H1 (cell line): ENCODE measurements around the gene TAS2R19. TPM values are rescaled to one million over a fixed set of nuclear protein-coding genes. Genes with fewer than 3 reads are reported as not detected.
"Not testable (repeated sequence)": the region's sequence is repeated elsewhere in the genome, so short reads cannot be mapped to it uniquely, and the experiment has no call there.

Source experiments
- CTCF ChIA-PET: fragments of 300-600 bp; sonication (Branson Sonifier 250); formaldehyde crosslinking; loops from one replicate; lab custom pipeline; 2021; ENCODE audit not compliant: partially characterized antibody; lab: Charles Lee
- POLR2A ChIA-PET: fragments of 300-600 bp; sonication (Branson Sonifier 250); formaldehyde crosslinking; loops from one replicate; lab custom pipeline; 2021; ENCODE audit warnings: inconsistent platforms; ENCODE audit not compliant: partially characterized antibody; lab: Charles Lee
- DNase-seq, 2 experiments: peaks; one replicate each; pipeline versions ENCODE4 v3.0.0 to v3.0.0-alpha.2; 2010 to 2022; ENCODE audit warnings: low spot score in 2 of 2, low read depth in 1 of 2, mixed read lengths in 1 of 2
- FAIRE-seq: peaks from 2 replicates; lab custom pipeline; 2011; peaks lifted over from hg19 to GRCh38; lab: Jason Lieb, UNC
- H2AFZ ChIP-seq: 2 replicates; pipeline ENCODE4 v1.8.1; 2012; ENCODE audit warnings: low read length, inconsistent platforms
- H2AK5ac ChIP-seq: 2 replicates; pipeline ENCODE4 v1.6.1; 2013; ENCODE audit warnings: low read depth, low read length
- H2BK120ac ChIP-seq: replicated peaks from 2 replicates; pipeline ENCODE3; 2013; ENCODE audit warnings: low read depth, low read length, inconsistent platforms
- H2BK12ac ChIP-seq: 2 replicates; pipeline ENCODE4 v1.6.1; 2013; ENCODE audit warnings: low read depth, low read length
- H2BK15ac ChIP-seq: 2 replicates; pipeline ENCODE4 v1.6.1; 2013; ENCODE audit warnings: low read length
- H2BK20ac ChIP-seq: 2 replicates; pipeline ENCODE4 v1.6.1; 2013; ENCODE audit warnings: low read length
- H2BK5ac ChIP-seq: 2 replicates; pipeline ENCODE4 v1.6.1; 2013; ENCODE audit warnings: low read depth, low read length
- H3K14ac ChIP-seq: 2 replicates; pipeline ENCODE4 v1.6.1; 2013; ENCODE audit warnings: inconsistent platforms; ENCODE audit not compliant: insufficient read length
- H3K18ac ChIP-seq: 2 replicates; pipeline ENCODE4 v1.6.1; 2013; ENCODE audit warnings: low read length; ENCODE audit errors: extremely low read depth
- H3K23ac ChIP-seq: 2 replicates; pipeline ENCODE4 v1.6.1; 2013; ENCODE audit warnings: inconsistent platforms; ENCODE audit not compliant: insufficient read length
- H3K23me2 ChIP-seq: 2 replicates; pipeline ENCODE4 v1.6.1; 2013; ENCODE audit warnings: low read depth, low read length
- H3K27ac ChIP-seq: 2 replicates; pipeline ENCODE4 v1.6.1; 2011; ENCODE audit warnings: low read depth, low read length, inconsistent platforms
- H3K27me3 ChIP-seq, 4 experiments: replicated peaks in 1 of 4; 1 replicate in 1 of 4; 2 replicates in 3 of 4; pipeline versions ENCODE4 v1.6.1 to v1.8.1; 2011 to 2013; ENCODE audit warnings: low read length in 3 of 4, mild to moderate bottlenecking in 3 of 4, inconsistent platforms in 2 of 4, mixed read lengths in 2 of 4, moderate library complexity in 1 of 4; ENCODE audit not compliant: control insufficient read depth in 3 of 4, insufficient read depth in 3 of 4; ENCODE audit errors: extremely low read depth in 1 of 4
- H3K36me3 ChIP-seq, 4 experiments: 2 replicates each; pipeline versions ENCODE4 v1.6.1 to v1.8.1; 2011 to 2013; ENCODE audit warnings: mild to moderate bottlenecking in 4 of 4, low read length in 3 of 4, moderate library complexity in 2 of 4, control low read depth in 1 of 4, inconsistent platforms in 1 of 4; ENCODE audit not compliant: insufficient read depth in 4 of 4, control insufficient read depth in 2 of 4
- H3K4ac ChIP-seq: replicated peaks from 2 replicates; pipeline ENCODE3; 2013; ENCODE audit warnings: low read length, low read depth, mixed read lengths, inconsistent platforms; ENCODE audit not compliant: insufficient read length
- H3K4me1 ChIP-seq, 4 experiments: replicated peaks in 1 of 4; 1 replicate in 1 of 4; 2 replicates in 3 of 4; pipeline versions ENCODE4 v1.6.1 to v1.8.1; 2011 to 2013; ENCODE audit warnings: low read length in 3 of 4, inconsistent platforms in 2 of 4, mixed read lengths in 1 of 4; ENCODE audit not compliant: insufficient read depth in 4 of 4, control insufficient read depth in 3 of 4
- H3K4me2 ChIP-seq, 2 experiments: 2 replicates each; pipeline versions ENCODE4 v1.6.1 to v1.8.1; 2011 to 2013; ENCODE audit warnings: low read depth in 2 of 2, low read length in 2 of 2, control low read depth in 1 of 2, inconsistent platforms in 1 of 2, mild to moderate bottlenecking in 1 of 2; ENCODE audit not compliant: insufficient read depth in 1 of 2
- H3K4me3 ChIP-seq, 4 experiments: fragments of 200-600, 300-600 bp in 1 of 4; sonication (generic), shearing (Covaris generic), sonication (Bioruptor Twin) in 1 of 4; 2 replicates each; pipeline versions ENCODE4 v1.5.1 to v1.8.1; 2011 to 2016; ENCODE audit warnings: low read length in 4 of 4, low read depth in 3 of 4, control low read depth in 2 of 4, inconsistent platforms in 2 of 4, mild to moderate bottlenecking in 2 of 4, mixed read lengths in 1 of 4, moderate library complexity in 1 of 4; ENCODE audit not compliant: insufficient read depth in 2 of 4; ENCODE audit errors: extremely low read depth in 1 of 4
- H3K56ac ChIP-seq: replicated peaks from 2 replicates; pipeline ENCODE3; 2013; ENCODE audit warnings: low read depth, mild to moderate bottlenecking, mixed read lengths, low read length, inconsistent platforms; ENCODE audit not compliant: insufficient read length
- H3K79me1 ChIP-seq: 2 replicates; pipeline ENCODE4 v1.6.1; 2013; ENCODE audit warnings: low read depth, low read length, control low read depth
- H3K79me2 ChIP-seq, 2 experiments: 2 replicates each; pipeline versions ENCODE4 v1.6.1 to v1.8.1; 2012 to 2013; ENCODE audit warnings: low read length in 2 of 2, mild to moderate bottlenecking in 2 of 2, inconsistent platforms in 1 of 2; ENCODE audit not compliant: insufficient read depth in 2 of 2, control insufficient read depth in 1 of 2
- H3K9ac ChIP-seq, 4 experiments: replicated peaks in 1 of 4; 1 replicate in 1 of 4; 2 replicates in 3 of 4; pipeline versions ENCODE4 v1.6.1 to v1.8.1; 2011 to 2013; ENCODE audit warnings: low read depth in 3 of 4, low read length in 3 of 4, control low read depth in 2 of 4, mild to moderate bottlenecking in 2 of 4, moderate library complexity in 2 of 4, inconsistent platforms in 1 of 4; ENCODE audit errors: extremely low read depth in 1 of 4
- H3K9me3 ChIP-seq, 2 experiments: 2 replicates each; pipeline versions ENCODE4 v1.6.1 to v1.8.1; 2012 to 2013; ENCODE audit warnings: mild to moderate bottlenecking in 2 of 2, moderate library complexity in 2 of 2, control low read depth in 1 of 2, inconsistent platforms in 1 of 2, low read depth in 1 of 2, low read length in 1 of 2, mixed read lengths in 1 of 2; ENCODE audit not compliant: insufficient read depth in 2 of 2
- H4K20me1 ChIP-seq, 2 experiments: replicated peaks in 1 of 2; 2 replicates each; pipeline versions ENCODE3 to v1.8.1; 2011 to 2013; ENCODE audit warnings: inconsistent platforms in 2 of 2, low read length in 2 of 2, mild to moderate bottlenecking in 1 of 2; ENCODE audit not compliant: insufficient read depth in 2 of 2, control insufficient read depth in 1 of 2
- H4K5ac ChIP-seq: 2 replicates; pipeline ENCODE4 v1.6.1; 2013; ENCODE audit warnings: low read length, low read depth, mixed read lengths, inconsistent platforms; ENCODE audit not compliant: insufficient read length
- H4K8ac ChIP-seq: 2 replicates; pipeline ENCODE4 v1.8.0; 2013; ENCODE audit warnings: mild to moderate bottlenecking, moderate library complexity, low read length, inconsistent platforms; ENCODE audit not compliant: insufficient read depth; ENCODE audit errors: extremely low read depth
- H4K91ac ChIP-seq: replicated peaks from 2 replicates; pipeline ENCODE3; 2013; ENCODE audit warnings: low read length, mixed read lengths, inconsistent platforms; ENCODE audit not compliant: insufficient read length
- WGBS, 2 experiments: shearing (Covaris generic) in 1 of 2; methylation state at CpG; one replicate each; pipeline versions ENCODE4 v1.1.6 to v1.1.7; 2013 to 2015; ENCODE audit warnings: low lambda C conversion rate in 2 of 2, mixed read lengths in 2 of 2, inconsistent platforms in 1 of 2, low coverage in 1 of 2, missing lambda C conversion rate in 1 of 2; ENCODE audit not compliant: insufficient replicate concordance in 2 of 2, insufficient coverage in 1 of 2, insufficient read length in 1 of 2; ENCODE audit errors: extremely low coverage in 1 of 2, missing lambda C conversion rate in 1 of 2; 5-methylcytosine and 5-hydroxymethylcytosine counted together
- polyA plus RNA-seq, 7 experiments: library from polyadenylated mRNA; depleted of rRNA in 3 of 7; stranded (reverse) in 5 of 7; unstranded in 2 of 7; fragments of >200 nt in 5 of 7; fragments of 200-250 nt in 2 of 7; gene quantifications; 1 replicate in 5 of 7; 2 replicates in 1 of 7; 4 replicates in 1 of 7; pipeline versions ENCODE4 v1.2.1 to v1.2.3, GENCODE V29; 2011 to 2013; ENCODE audit warnings: missing spikeins in 2 of 7, mixed read lengths in 2 of 7
- total RNA-seq: library from RNA; stranded (reverse); fragmentation: NEBNext Ultra II Directional; extraction: Animal tissue kit (Norgen Biotek cat#: 25700); gene quantifications from 2 replicates; pipeline ENCODE4 v1.2.1, GENCODE V29; 2021

The TAS2R19 gene
- total and polyA plus RNA-seq, 2 of the 8 experiments (the other 6 are each of a cell fraction or from before 2014, with no cell fraction given), result 0.97 to 0.99 TPM

DNA sequence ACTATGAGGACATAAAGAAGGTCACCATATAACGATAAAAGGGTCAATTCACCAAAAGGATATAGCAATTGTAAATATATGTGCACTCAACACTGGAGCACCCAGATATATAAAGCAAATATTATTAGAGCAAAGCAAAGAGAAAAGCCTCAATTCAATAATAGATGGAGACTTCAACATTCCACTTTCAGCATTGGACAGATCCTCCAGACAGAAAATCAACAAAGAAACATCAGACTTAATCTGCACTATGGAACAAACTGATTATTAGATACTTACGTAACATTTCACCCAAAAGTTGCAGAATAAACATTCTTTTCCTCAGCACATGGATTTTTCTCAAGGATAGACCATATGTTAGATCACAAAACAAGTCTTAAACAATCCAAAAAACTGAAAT lies 18.9 kb upstream of the TAS2R19 start:
- H3K36me3 ChIP-seq, H3K56ac ChIP-seq, H2AK5ac ChIP-seq, H3K4me1 ChIP-seq, H2BK5ac ChIP-seq, H3K23ac ChIP-seq, H2AFZ ChIP-seq, H2BK15ac ChIP-seq, H3K79me1 ChIP-seq, FAIRE-seq, H3K14ac ChIP-seq, DNase-seq, H3K4me2 ChIP-seq, H3K4me3 ChIP-seq, H3K23me2 ChIP-seq, H4K5ac ChIP-seq, H3K4ac ChIP-seq, H3K27ac ChIP-seq, H2BK20ac ChIP-seq, POLR2A ChIA-PET, H2BK12ac ChIP-seq, H4K8ac ChIP-seq, H2BK120ac ChIP-seq, H3K9ac ChIP-seq, H3K27me3 ChIP-seq, H3K9me3 ChIP-seq, H4K20me1 ChIP-seq, H3K79me2 ChIP-seq, H3K18ac ChIP-seq, H4K91ac ChIP-seq: not testable (repeated sequence)
- 67% methylated on average over 2 of the region's 2 CpGs; no CpG with 5 or more reads in 1 of the 2 experiments for WGBS, 2 experiments
- CTCF ChIA-PET, result interaction anchor here (2.5 kb wide), 1 partner anchor 15 kb away, joined by 8 read pairs; no protein-coding TSS in a partner anchor
